ENCODE results near the gene SNTG2.

GRCh38 chr2:1377473-1377872 is 426.8 kb downstream of the SNTG2 start:
- TF ChIP-seq POLR2A (IDR thresholded peaks at IDR 0.05; ENCODE audit: low read length) (no peak), GATA1 (IDR thresholded peaks at IDR 0.05; ENCODE audit: low read depth, low read length) (no peak)

All from erythroblast (primary cell).